Adrenal gland (tissue), 12 donors: ENCODE data around the gene PITX1. TPM values are rescaled to one million over a fixed set of nuclear protein-coding genes. Genes with fewer than 3 reads are reported as not detected.
"Not testable (repeated sequence)": the region's sequence is repeated elsewhere in the genome, so short reads cannot be mapped to it uniquely, and the experiment has no call there.

Source experiments
- DNase-seq, 7 donors: peaks; one replicate each; pipeline ENCODE4 v3.0.0-alpha.2; 2019 to 2020
- H3K27ac ChIP-seq, 5 donors: fragments of 200-600 bp; sonication (generic) in 4 of 5; 1 replicate in 3 of 5; 2 replicates in 2 of 5; pipeline versions ENCODE4 v1.5.1 to v1.8.0; 2016 to 2020; ENCODE audit warnings: mild to moderate bottlenecking in 1 of 5
- H3K27me3 ChIP-seq: fragments of 200-600 bp; 2 replicates; pipeline ENCODE4 v1.8.0; 2021
- H3K36me3 ChIP-seq, 2 donors: fragments of 200-600 bp; replicated peaks in 1 of 2; 1 replicate in 1 of 2; 2 replicates in 1 of 2; pipeline versions ENCODE4 v1.5.1 to v1.8.0; 2018 to 2022
- H3K4me1 ChIP-seq, 2 donors: fragments of 200-600 bp; replicated peaks in 1 of 2; 1 replicate in 1 of 2; 2 replicates in 1 of 2; pipeline versions ENCODE4 v1.5.1 to v1.8.0; 2018 to 2021
- H3K4me3 ChIP-seq, 4 donors: fragments of 200-600 bp; sonication (generic) in 3 of 4; one replicate each; pipeline ENCODE4 v1.5.1; 2016 to 2018
- H3K9me3 ChIP-seq, 3 donors: fragments of 200-600 bp; sonication (generic) in 1 of 3; replicated peaks in 1 of 3; 1 replicate in 2 of 3; 2 replicates in 1 of 3; pipeline versions ENCODE4 v1.5.1 to v1.8.0; 2016 to 2021
- POLR2A ChIP-seq, 2 donors: fragments of 450-650 bp; IDR thresholded peaks; one replicate each; pipeline ENCODE4 v1.6.1; 2017; ENCODE audit warnings: antibody characterized with exemption in 2 of 2, mild to moderate bottlenecking in 2 of 2, moderate library complexity in 1 of 2
- WGBS, 4 donors: extraction: QIAGEN DNeasy Blood & Tissue Kit in 2 of 4; methylation state at CpG; one replicate each; pipeline versions ENCODE4 v1.1.5 to v1.1.7; 2013 to 2017; 5-methylcytosine and 5-hydroxymethylcytosine counted together
- intact Hi-C, 2 donors: fragments of 100-400 bp; cut with DNase I; formaldehyde crosslinking; loops; one replicate each; pipeline versions ENCODE4 v1.14.1 to v1.15.0; 2022 to 2023
- polyA plus RNA-seq, 3 donors: library from polyadenylated mRNA; stranded (reverse); fragments of 200-250 nt in 2 of 3; fragments of 350-450 nt in 1 of 3; fragmentation: Illumina TruSeq in 1 of 3; extraction: RNeasy Lipid Tissue Mini Kit (QIAGEN cat#74804) in 1 of 3; gene quantifications; one replicate each; pipeline ENCODE4 v1.2.3, GENCODE V29; 2013 to 2014
- total RNA-seq, 9 donors: library from RNA; depleted of rRNA in 4 of 9; stranded (reverse); fragments of >200 nt in 4 of 9; fragments of 120-200 nt in 1 of 9; fragmentation: NEBNext Ultra II Directional in 1 of 9; extraction: Animal tissue kit (Norgen Biotek cat#: 25700) in 1 of 9; gene quantifications; one replicate each; pipeline versions ENCODE4 v1.1.0 to v1.2.4, GENCODE V29; 2013 to 2023
- TF ChIP-seq, protein P1 (sequence below), 6 experiments: fragments of 450-650 bp in 4 of 6; fragments of 200-600 bp in 2 of 6; sonication (generic) in 1 of 6; IDR thresholded peaks; 1 replicate in 5 of 6; 2 replicates in 1 of 6; pipeline versions ENCODE4 v1.5.1 to v1.8.0; 2016 to 2021; ENCODE audit warnings: antibody characterized with exemption in 6 of 6, mild to moderate bottlenecking in 2 of 6, moderate library complexity in 1 of 6
- donor health status: healthy with polysubstance abuse.
- donor health status: Bipolar disorder and iron deficiency.
- donor health status: DM: yes; HTN: yes; CAD: no.
- donor health status: DM: no; HTN: no; CAD: no.
- donor health status: DM: no; HTN: no; CAD: no.
- donor health status: DM: yes; HTN: yes; CAD: no.

Gene PITX1
- total and polyA plus RNA-seq, 12 donors: 0.18 to 6.7 (median 0.71) TPM

DNA sequence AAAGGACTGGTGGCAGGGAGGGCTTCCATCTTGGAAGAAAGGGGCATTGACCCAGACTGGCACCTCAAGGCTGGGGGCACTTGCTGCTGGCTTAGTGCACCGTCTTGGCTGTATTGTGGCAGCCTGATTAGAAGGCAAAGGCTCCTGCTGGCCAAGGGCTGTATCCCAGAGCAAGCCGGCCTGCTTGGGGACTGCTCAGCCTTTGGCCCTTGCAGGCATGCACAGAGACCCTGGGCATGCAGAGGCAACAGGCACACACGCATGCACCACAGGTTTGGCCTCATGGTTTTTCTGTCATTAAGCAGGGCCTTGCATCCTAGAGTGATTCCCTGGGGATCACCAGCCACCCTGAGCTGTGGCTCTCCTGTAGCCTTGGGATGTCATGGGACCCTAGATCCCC lies 29.0 kb downstream of the PITX1 start:
- DNase-seq: no peak
- H3K36me3 ChIP-seq: no peaks in the 10 kb centered on the region
- 68 to 96% (median 75%) methylated on average over 2 to 3 of the region's 3 CpGs for WGBS, 4 donors
- intact Hi-C loops: no loop called here
- TF ChIP-seq, protein P1, sequence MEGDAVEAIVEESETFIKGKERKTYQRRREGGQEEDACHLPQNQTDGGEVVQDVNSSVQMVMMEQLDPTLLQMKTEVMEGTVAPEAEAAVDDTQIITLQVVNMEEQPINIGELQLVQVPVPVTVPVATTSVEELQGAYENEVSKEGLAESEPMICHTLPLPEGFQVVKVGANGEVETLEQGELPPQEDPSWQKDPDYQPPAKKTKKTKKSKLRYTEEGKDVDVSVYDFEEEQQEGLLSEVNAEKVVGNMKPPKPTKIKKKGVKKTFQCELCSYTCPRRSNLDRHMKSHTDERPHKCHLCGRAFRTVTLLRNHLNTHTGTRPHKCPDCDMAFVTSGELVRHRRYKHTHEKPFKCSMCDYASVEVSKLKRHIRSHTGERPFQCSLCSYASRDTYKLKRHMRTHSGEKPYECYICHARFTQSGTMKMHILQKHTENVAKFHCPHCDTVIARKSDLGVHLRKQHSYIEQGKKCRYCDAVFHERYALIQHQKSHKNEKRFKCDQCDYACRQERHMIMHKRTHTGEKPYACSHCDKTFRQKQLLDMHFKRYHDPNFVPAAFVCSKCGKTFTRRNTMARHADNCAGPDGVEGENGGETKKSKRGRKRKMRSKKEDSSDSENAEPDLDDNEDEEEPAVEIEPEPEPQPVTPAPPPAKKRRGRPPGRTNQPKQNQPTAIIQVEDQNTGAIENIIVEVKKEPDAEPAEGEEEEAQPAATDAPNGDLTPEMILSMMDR (IDR thresholded peaks at IDR 0.05): no peak
- TF ChIP-seq POLR2A (IDR thresholded peaks at IDR 0.05): no peak
- no peaks in the 10 kb centered on the region for H3K27me3 ChIP-seq
- H3K4me1 ChIP-seq: no peaks in the 10 kb centered on the region
- no peak overlapping the region for H3K4me3 ChIP-seq
- H3K9me3 ChIP-seq: no peaks in the 10 kb centered on the region
- no peak overlapping the region for H3K27ac ChIP-seq

DNA sequence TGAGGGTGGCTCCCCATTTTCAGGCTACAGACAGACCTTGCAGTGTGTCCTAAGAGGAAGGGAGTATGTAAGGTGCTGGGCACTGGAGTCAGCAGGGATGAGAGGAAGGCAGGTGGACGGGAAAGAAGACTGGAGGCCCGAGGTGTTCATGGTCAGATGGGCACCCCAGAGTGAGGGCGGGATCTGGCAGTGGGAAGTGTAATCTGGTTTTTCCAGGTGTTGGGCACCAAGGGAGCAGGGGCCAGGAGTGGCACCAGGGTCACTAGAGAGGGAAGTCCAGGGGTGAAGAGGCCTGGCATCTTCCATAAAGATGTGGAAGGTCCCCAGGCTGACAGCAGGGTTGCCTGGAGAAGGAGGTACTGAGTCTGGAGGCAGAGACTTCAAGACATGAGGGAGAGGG lies 29.7 kb downstream of the PITX1 start:
- TF ChIP-seq, protein P1 (IDR thresholded peaks at IDR 0.05): no peak
- no peak for TF ChIP-seq POLR2A (IDR thresholded peaks at IDR 0.05)
- intact Hi-C loops: no loop called here
- Histone ChIP-seq H3K27me3 (no peaks in the 10 kb centered on the region), H3K27ac (no peak overlapping the region), H3K4me3 (no peak overlapping the region), H3K36me3 (no peaks in the 10 kb centered on the region), H3K4me1 (no peaks in the 10 kb centered on the region), H3K9me3 (no peaks in the 10 kb centered on the region)
- no peak for DNase-seq
- WGBS, 4 donors: 78 to 93% (median 82%) methylated on average over 3 of the region's 3 CpGs

DNA sequence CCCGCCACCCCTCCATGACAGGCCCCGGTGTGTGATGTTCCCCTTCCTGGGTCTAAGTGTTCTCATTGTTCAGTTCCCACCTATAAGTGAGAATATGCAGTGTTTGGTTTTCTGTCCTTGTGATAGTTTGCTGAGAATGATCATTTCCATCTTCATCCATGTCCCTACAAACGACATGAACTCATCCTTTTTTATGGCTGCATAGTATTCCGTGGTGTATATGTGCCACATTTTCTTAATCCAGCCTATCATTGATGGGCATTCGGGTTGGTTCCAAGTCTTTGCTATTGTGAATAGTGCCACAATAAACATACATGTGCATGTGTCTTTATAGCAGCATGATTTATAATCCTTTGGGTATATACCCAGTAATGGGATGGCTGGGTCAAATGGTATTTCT lies 36.0 kb downstream of the PITX1 start:
- 90 to 95% (median 93%) methylated on average over 5 of the region's 5 CpGs for WGBS, 4 donors
- H3K27ac ChIP-seq, H3K4me3 ChIP-seq, H3K4me1 ChIP-seq, H3K36me3 ChIP-seq, H3K27me3 ChIP-seq, DNase-seq, H3K9me3 ChIP-seq, intact Hi-C loops: not testable (repeated sequence)

DNA sequence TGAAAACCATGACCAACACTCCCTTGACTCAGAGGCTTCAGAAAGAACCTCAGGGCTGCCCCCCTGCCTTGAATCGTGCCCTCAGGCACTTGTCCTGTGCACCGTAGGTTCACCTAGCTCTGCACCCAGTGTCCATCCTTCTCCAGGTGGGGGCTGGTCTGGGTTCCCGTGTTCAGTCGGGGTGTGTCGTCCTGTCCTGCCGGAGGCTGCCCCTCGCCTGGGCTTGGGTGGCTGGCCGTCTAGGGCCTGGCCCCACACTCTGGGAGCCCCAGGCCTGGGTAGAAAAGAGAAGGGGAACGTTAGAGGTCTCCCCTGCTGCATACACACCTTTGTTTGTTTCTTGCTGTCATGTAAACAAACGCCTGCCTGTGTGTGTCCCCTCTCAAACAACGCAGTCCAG lies 37.0 kb downstream of the PITX1 start:
- Histone ChIP-seq H3K27me3 (no peaks in the 10 kb centered on the region), H3K36me3 (no peaks in the 10 kb centered on the region), H3K4me1 (no peaks in the 10 kb centered on the region), H3K27ac (no peak overlapping the region), H3K4me3 (no peak overlapping the region), H3K9me3 (no peaks in the 10 kb centered on the region)
- no peak for TF ChIP-seq POLR2A (IDR thresholded peaks at IDR 0.05)
- WGBS, 4 donors: 70 to 87% (median 84%) methylated on average over 5 to 11 of the region's 11 CpGs
- intact Hi-C loops: no loop called here
- DNase-seq: no peak

GRCh38 chr5:134995850-134996402 lies 38.1 kb downstream of the PITX1 start:
- H3K27ac ChIP-seq: no peak overlapping the region
- TF ChIP-seq POLR2A (IDR thresholded peaks at IDR 0.05): no peak
- TF ChIP-seq, protein P1 (IDR thresholded peaks at IDR 0.05): no peak
- H3K4me3 ChIP-seq: no peak overlapping the region
- no peaks in the 10 kb centered on the region for H3K27me3 ChIP-seq
- no peaks in the 10 kb centered on the region for H3K9me3 ChIP-seq
- H3K4me1 ChIP-seq: no peaks in the 10 kb centered on the region
- intact Hi-C loops: no loop called here
- WGBS, 4 donors: 86 to 89% (median 88%) methylated on average over 8 of the region's 8 CpGs
- no peak for DNase-seq
- H3K36me3 ChIP-seq: no peaks in the 10 kb centered on the region
